ENCODE results near the gene C1S. TPM values are rescaled to one million over a fixed set of nuclear protein-coding genes. Genes with fewer than 3 reads are reported as not detected.

The C1S gene
- total and polyA plus RNA-seq, 9 of the 15 experiments (the other 6 are each of a cell fraction or from before 2014, with no cell fraction given): 0.08 to 0.84 (median 0.27) TPM

GRCh38 chr12:7067096-7067495 lies 6.6 kb downstream of the C1S start:
- Histone ChIP-seq H3K27ac (ENCODE audit: extremely low read depth, low read depth, low read length) (no peak overlapping the region), H3K4me1 (replicated peaks in 1 of 2; ENCODE audit: control insufficient read depth in 2 of 2, insufficient read depth in 2 of 2, low read length in 2 of 2) (peaks cover 5 to 14% of the 10 kb centered on the region in 2 experiments; a peak in 3 of 5 replicates), H3K9me1 (ENCODE audit: control insufficient read depth, insufficient read depth, low read length) (no peaks in the 10 kb centered on the region), H3K4me2 (ENCODE audit: insufficient read depth, low read length) (no peak overlapping the region), H3K9ac (ENCODE audit: insufficient read depth in 1 of 2, low read depth in 2 of 2, low read length in 2 of 2) (no peak overlapping the region), H3K9me3 (replicated peaks; ENCODE audit: control insufficient read depth, insufficient read depth, low read depth, low read length) (no peaks in the 10 kb centered on the region), H3K79me2 (ENCODE audit: control insufficient read depth, insufficient read depth, low read length) (no peaks in the 10 kb centered on the region), H3K27me3 (ENCODE audit: control insufficient read depth in 2 of 2, insufficient read depth in 2 of 2, low read length in 2 of 2) (no peaks in the 10 kb centered on the region), H2AFZ (ENCODE audit: low read depth, low read length) (no peak overlapping the region), H3K36me3 (ENCODE audit: control insufficient read depth, insufficient read depth, low read length) (no peaks in the 10 kb centered on the region), H3K4me3 (no peak overlapping the region), H4K20me1 (replicated peaks; ENCODE audit: control insufficient read depth, insufficient read depth, low read length) (no peaks in the 10 kb centered on the region)
- no TSS peak for BruUV-seq (replicated peaks)
- no peak for FAIRE-seq
- no peak for TF ChIP-seq PKNOX1 (IDR thresholded peaks at IDR 0.05)
- TF ChIP-seq CCAR2 (IDR thresholded peaks at IDR 0.05; ENCODE audit: low read depth, low read length): no peak
- no peak for TF ChIP-seq NCOA6 (IDR thresholded peaks at IDR 0.05)
- TF ChIP-seq POLR2G (IDR thresholded peaks at IDR 0.05; ENCODE audit: low read depth, low read length): no peak
- TF ChIP-seq PURB (CRISPR knock-in tag; IDR thresholded peaks at IDR 0.05; ENCODE audit: low read depth): no peak
- no peak for TF ChIP-seq ZNF449 (CRISPR knock-in tag; IDR thresholded peaks at IDR 0.05)
- intact Hi-C loops (cut with micrococcal nuclease): no loop called here
- in situ Hi-C loops (cut with MboI): no loop called here
- WGBS (ENCODE audit: insufficient coverage, low coverage, missing lambda C conversion rate): 40% methylated on average over 5 of the region's 7 CpGs
- DNase-seq (ENCODE audit: extremely low read depth in 1 of 4, low spot score in 3 of 4): no peak
- ATAC-seq: no peak
- POLR2A ChIA-PET: interaction anchor here (0.5 to 0.7 kb wide), 3 partner anchors 9 to 107 kb away, joined by 3 to 4 read pairs (median 3); no protein-coding TSS in a partner anchor
- CTCF ChIA-PET (ENCODE audit: low intra/inter-chr PET ratio): no interaction called here

Data from K562 (cell line).